Duodenal mucosa (tissue), 2 donors: ENCODE measurements around the gene CCDC81.

Source experiments
- H3K27ac ChIP-seq: one replicate; pipeline ENCODE4 v1.7.0; 2013; ENCODE audit warnings: low read depth, low read length
- H3K27me3 ChIP-seq, 2 donors: one replicate each; pipeline ENCODE4 v1.7.0; 2013; ENCODE audit warnings: low read length in 2 of 2, control low read depth in 1 of 2; ENCODE audit not compliant: insufficient read depth in 2 of 2, control insufficient read depth in 1 of 2
- H3K36me3 ChIP-seq, 2 donors: one replicate each; pipeline ENCODE4 v1.7.0; 2013; ENCODE audit warnings: low read length in 2 of 2, control low read depth in 1 of 2; ENCODE audit not compliant: insufficient read depth in 2 of 2, control insufficient read depth in 1 of 2
- H3K4me1 ChIP-seq, 2 donors: one replicate each; pipeline ENCODE4 v1.7.0; 2013; ENCODE audit warnings: low read length in 2 of 2, control low read depth in 1 of 2; ENCODE audit not compliant: insufficient read depth in 2 of 2, control insufficient read depth in 1 of 2
- H3K4me3 ChIP-seq, 2 donors: one replicate each; pipeline ENCODE4 v1.7.0; 2013; ENCODE audit warnings: low read length in 2 of 2, low read depth in 1 of 2
- H3K9ac ChIP-seq, 2 donors: one replicate each; pipeline ENCODE4 v1.7.0; 2013; ENCODE audit warnings: low read length in 2 of 2, low read depth in 1 of 2
- H3K9me3 ChIP-seq, 2 donors: one replicate each; pipeline ENCODE4 v1.7.0; 2013; ENCODE audit warnings: low read length in 2 of 2, control low read depth in 1 of 2; ENCODE audit not compliant: control insufficient read depth in 1 of 2

CCDC81 gene

GRCh38 chr11:86365546-86365945 lies 9.1 kb upstream of the CCDC81 start:
- no peaks in the 10 kb centered on the region for H3K27me3 ChIP-seq
- no peaks in the 10 kb centered on the region for H3K36me3 ChIP-seq
- H3K4me3 ChIP-seq: no peak overlapping the region
- H3K27ac ChIP-seq: no peak overlapping the region
- no peaks in the 10 kb centered on the region for H3K4me1 ChIP-seq
- no peaks in the 10 kb centered on the region for H3K9me3 ChIP-seq
- H3K9ac ChIP-seq: no peak overlapping the region

- H3K9me3 ChIP-seq: no peaks in the 10 kb centered on the region
- no peak overlapping the region for H3K27ac ChIP-seq
- H3K36me3 ChIP-seq: no peaks in the 10 kb centered on the region
- H3K4me3 ChIP-seq: no peak overlapping the region
- H3K9ac ChIP-seq: no peak overlapping the region
- no peaks in the 10 kb centered on the region for H3K27me3 ChIP-seq
- H3K4me1 ChIP-seq: no peaks in the 10 kb centered on the region
Observed at GRCh38 chr11:86369668-86370067, 5.0 kb upstream of the CCDC81 start.

DNA sequence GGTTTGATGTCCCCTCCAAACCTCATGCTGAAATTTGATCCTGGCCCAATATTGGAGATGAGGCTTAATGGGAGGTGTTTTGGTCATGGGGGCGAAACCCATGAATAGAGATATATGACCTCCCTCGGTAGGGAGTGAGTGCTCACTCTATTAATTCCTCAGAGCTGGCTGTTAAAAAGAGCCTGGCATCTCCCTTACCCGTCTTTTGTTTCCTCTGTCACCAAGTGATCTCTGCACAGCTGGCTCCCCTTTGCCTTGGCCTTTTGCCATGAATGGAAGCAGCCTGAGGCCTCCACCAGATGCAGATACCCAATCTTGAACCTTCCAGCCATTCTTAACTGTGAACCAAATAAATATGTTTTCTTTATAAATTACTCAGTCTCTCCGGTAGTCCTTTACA lies 4.5 kb upstream of the CCDC81 start:
- Histone ChIP-seq H3K4me3 (no peak overlapping the region), H3K9me3 (no peaks in the 10 kb centered on the region), H3K36me3 (no peaks in the 10 kb centered on the region), H3K9ac (no peak overlapping the region), H3K27ac (no peak overlapping the region), H3K4me1 (no peaks in the 10 kb centered on the region), H3K27me3 (no peaks in the 10 kb centered on the region)

DNA sequence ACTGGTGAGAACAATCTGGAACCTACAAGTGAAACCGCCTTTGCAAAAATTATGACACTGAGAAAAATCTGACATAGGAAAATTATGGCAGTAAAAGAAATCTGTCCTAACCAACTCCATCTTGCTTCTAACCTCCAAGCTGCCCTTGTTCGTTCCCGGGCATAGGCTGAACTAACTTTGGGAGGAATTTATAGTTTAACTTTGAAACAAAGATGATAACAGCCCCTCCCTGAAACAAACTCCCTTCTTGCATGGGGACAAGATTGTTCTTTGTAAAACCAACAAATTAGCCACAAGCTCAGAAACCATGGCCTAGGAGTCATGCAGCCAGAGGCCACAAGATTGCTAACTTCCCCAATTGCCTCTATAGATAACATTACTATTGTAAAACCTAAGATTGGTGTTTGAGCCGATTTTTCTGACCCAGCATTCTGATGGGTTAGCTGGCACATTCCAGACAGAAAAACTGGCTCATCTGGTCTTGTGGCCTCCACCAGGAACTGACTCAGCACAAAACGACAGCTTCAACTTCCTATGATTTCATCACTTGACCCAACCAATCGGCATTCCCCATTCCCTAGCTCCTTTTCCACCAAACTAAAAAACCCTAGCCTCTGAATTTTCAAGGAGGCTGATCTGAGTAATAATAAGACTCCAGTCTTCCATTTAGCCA lies 3.6 kb upstream of the CCDC81 start:
- no peaks in the 10 kb centered on the region for H3K9me3 ChIP-seq
- no peak overlapping the region for H3K27ac ChIP-seq
- H3K27me3 ChIP-seq: no peaks in the 10 kb centered on the region
- no peaks in the 10 kb centered on the region for H3K4me1 ChIP-seq
- H3K4me3 ChIP-seq: no peak overlapping the region
- no peak overlapping the region for H3K9ac ChIP-seq
- H3K36me3 ChIP-seq: no peaks in the 10 kb centered on the region

GRCh38 chr11:86372041-86372440 lies 2.6 kb upstream of the CCDC81 start:
- no peaks in the 10 kb centered on the region for H3K27me3 ChIP-seq
- no peaks in the 10 kb centered on the region for H3K36me3 ChIP-seq
- H3K4me1 ChIP-seq: no peaks in the 10 kb centered on the region
- no peak overlapping the region for H3K4me3 ChIP-seq
- no peak overlapping the region for H3K27ac ChIP-seq
- no peak overlapping the region for H3K9ac ChIP-seq
- no peaks in the 10 kb centered on the region for H3K9me3 ChIP-seq

- Histone ChIP-seq H3K27me3 (no peaks in the 10 kb centered on the region), H3K9ac (no peak overlapping the region), H3K4me1 (no peaks in the 10 kb centered on the region), H3K4me3 (no peak overlapping the region), H3K9me3 (no peaks in the 10 kb centered on the region), H3K36me3 (no peaks in the 10 kb centered on the region), H3K27ac (no peak overlapping the region)
Observed at GRCh38 chr11:86372586-86372985, 2.1 kb upstream of the CCDC81 start.

- Histone ChIP-seq H3K9me3 (no peaks in the 10 kb centered on the region), H3K27ac (no peak overlapping the region), H3K4me3 (no peak overlapping the region), H3K9ac (no peak overlapping the region), H3K27me3 (no peaks in the 10 kb centered on the region), H3K4me1 (no peaks in the 10 kb centered on the region), H3K36me3 (no peaks in the 10 kb centered on the region)
Observed at GRCh38 chr11:86374069-86374468, 618 bp upstream of the CCDC81 start.

DNA sequence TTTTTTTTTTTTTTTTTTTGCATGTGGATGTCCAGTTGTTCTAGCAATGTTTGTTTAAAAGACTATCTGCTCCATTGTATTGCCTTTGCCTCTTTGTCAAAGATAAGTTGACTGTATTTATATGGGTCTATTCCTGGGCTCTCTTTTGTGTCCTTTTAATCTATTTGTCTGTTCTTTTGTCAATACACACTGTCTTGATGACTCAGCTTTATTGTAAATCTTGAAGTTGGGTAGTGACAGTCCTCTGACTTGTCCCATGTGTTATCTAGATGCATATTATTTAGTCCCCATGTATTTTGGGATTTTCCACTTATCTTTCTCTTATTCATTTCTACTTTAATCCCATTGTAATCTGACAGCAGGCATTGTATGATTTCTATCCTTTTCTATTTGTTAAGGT lies 3.3 kb downstream of the CCDC81 start:
- Histone ChIP-seq H3K9me3 (no peaks in the 10 kb centered on the region), H3K9ac (no peak overlapping the region), H3K36me3 (no peaks in the 10 kb centered on the region), H3K4me1 (no peaks in the 10 kb centered on the region), H3K27me3 (no peaks in the 10 kb centered on the region), H3K4me3 (no peak overlapping the region), H3K27ac (no peak overlapping the region)

DNA sequence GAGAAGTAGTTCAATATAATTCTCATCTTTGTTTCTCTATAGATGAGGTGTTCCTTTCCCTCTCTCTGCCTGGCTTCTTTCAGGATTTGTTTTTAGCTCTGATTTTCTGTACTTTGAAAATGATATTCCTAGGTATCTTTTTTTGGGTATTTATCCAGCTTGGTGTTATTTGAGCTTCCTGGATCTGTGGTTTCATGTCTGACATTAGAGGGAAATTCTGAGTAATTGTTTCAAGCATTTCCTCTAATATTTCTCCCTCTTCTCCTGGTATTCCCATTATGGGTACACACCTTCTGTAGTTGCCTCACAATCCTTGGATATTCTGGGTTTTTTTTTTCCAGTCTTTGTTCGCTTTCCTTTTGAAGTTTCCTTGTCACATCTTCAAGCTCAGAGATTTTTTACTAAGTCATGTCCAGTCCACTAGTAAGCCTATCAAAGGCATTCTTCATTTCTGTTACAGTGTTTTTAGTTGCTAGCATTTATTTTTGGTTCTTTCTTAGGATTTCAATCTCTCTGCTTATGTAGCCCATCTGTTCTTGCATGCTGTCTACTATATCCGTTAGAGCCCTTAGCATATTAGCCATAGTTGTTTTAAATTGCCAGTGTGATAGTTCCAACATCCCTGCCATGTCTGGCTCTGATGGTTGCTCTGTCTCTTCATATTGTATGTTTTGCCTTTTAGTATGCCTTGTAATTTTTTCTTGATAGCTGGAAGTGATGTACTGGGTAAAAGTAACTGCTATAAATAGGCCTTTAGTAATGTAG lies 5.8 kb downstream of the CCDC81 start:
- no peak overlapping the region for H3K9ac ChIP-seq
- no peak overlapping the region for H3K4me3 ChIP-seq
- H3K9me3 ChIP-seq: no peaks in the 10 kb centered on the region
- H3K27me3 ChIP-seq: no peaks in the 10 kb centered on the region
- no peaks in the 10 kb centered on the region for H3K4me1 ChIP-seq
- H3K27ac ChIP-seq: no peak overlapping the region
- no peaks in the 10 kb centered on the region for H3K36me3 ChIP-seq

- H3K4me3 ChIP-seq: no peak overlapping the region
- H3K27ac ChIP-seq: no peak overlapping the region
- no peaks in the 10 kb centered on the region for H3K27me3 ChIP-seq
Observed at GRCh38 chr11:86383041-86383955, 8.6 kb downstream of the CCDC81 start.

More at GRCh38 chr11:86383041-86383955, 8.6 kb downstream of the CCDC81 start:
- Histone ChIP-seq H3K36me3 (no peaks in the 10 kb centered on the region), H3K9ac (no peak overlapping the region), H3K4me1 (peaks cover 0 to 3% of the 10 kb centered on the region in 2 donors), H3K9me3 (no peaks in the 10 kb centered on the region)
